ENCODE measurements around the gene DSE.

The DSE gene

DNA sequence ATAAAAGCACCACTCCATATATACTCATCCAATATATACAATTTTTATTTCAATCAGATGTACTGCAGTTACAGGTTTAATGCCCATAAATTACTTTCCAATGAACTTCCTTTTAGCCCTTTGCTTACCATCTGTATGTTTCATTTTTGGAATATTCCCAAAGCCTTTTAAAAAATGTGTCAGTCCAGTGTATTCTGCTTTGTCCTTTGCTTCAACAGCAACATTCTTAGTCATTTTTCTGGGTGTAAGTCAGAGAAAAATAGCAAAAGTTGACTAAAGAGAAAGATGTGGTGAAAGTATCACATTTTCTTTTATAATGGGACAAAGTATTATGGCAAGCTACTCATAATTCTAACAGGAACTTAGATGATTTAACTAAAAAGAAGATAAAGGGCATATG, 15.2 kb downstream of the DSE start:
- in situ Hi-C loops (cut with MboI; ENCODE audit: low sequenced_read_pairs) = no loop called here

DNA sequence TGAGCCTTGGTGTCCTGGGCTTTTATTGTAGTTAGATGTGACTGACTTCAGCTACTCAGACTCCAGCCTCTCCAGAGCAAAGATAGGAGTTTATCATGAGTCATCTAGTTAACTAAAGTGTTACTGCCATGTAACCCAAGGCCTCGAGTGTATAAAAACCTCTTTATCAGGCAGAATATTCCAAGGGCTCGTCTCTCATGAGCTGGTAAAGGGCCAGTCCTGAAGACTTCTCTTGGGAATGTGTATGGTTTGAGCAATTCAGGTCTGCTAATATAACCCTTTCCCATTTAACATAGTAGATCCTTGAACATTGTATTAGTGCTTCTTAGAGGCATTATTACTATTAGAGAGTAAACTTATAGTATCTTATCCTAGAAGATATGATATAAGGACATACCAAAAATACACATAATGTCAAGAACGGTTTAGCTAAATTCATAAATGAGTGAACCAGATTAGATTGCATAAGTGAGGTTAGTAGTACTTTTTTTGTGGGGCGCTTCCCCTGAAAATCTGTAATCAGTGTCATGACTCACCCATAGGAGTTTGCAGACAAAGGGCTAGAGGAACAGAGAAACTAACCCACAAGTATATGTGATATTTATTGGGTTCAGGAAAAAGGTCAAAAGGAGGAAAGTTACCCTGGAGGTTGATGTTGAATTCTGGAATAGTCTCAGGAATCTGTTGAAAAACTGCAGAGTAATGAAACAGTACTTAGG, 16.0 kb downstream of the DSE start:
- in situ Hi-C loops (cut with MboI; ENCODE audit: low sequenced_read_pairs) = no loop called here

DNA sequence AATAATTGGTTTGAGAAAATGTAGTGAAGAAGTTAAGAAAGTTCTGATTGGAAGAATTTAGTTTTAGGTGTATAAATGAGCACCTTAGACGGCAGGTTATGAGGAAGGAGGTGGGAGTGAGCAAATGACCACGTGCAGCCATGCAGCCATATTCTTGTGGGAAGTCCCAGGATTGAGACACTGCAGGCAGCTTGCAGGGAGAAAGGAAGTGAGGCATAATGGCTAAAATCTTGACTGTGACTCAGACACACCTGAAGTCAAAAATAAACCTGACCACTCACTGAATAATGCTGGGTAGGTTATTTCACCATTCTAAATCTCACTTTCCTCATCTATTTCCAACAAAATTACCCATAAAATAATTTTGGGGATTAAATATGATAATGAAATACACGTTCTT, 16.6 kb downstream of the DSE start:
- in situ Hi-C loops (cut with MboI; ENCODE audit: low sequenced_read_pairs) = no loop called here

DNA sequence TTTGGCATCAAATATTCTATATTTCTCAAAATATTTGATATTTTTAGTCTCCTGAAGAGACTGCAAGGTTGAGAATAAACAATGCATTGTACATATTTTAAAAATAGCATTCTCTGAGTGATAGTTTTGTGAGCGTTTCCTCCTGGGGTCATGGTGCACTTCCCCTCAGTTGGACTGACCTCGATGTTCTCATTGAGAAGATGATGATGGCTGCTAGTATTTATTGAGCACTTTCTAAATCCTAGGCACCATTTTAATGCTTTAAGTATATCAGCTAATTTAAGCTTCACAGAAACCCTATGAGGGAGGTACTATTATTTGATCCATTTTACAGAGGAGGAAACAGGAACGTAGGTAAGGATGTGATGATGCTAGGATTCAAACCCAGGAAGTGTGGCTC, 18.2 kb downstream of the DSE start:
- in situ Hi-C loops (cut with MboI; ENCODE audit: low sequenced_read_pairs) = no loop called here

DNA sequence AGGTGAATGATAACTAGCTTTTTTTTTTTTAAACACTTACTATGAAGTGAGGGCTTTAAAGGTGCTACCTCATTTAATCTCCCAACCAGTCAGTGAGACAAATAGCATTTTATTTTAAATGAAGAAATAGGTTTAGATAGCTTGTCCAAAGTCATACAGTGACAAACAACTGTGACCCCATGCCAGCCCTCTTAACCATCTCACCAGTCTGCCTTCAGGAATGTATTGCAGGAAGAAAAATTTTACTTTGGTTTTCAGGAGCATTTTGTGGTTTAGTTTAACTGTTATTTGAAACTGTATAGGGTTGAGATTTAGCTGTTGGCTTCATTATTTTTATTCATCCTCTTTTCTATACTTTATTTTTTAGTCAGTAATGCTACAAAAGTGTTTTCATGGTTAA, 18.6 kb downstream of the DSE start:
- in situ Hi-C loops (cut with MboI; ENCODE audit: low sequenced_read_pairs) = no loop called here

DNA sequence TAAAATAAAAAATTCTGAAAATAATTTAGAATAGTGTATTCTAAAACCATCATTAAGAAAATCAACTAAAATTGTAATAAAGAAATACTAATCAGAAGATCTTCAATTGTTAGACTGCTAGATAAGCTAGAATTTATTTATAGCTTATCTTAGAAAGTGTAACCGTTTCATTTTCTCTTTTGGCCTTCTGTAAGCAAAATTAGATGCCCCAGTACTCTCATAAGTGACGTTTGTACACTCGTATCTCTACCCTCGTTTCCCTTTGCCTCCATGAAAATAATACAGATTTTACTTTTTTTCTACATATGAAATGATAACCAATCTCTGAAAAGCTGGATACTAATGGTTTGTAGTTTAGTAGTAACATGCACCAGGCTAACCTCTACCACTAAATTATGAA, 19.8 kb downstream of the DSE start:
- in situ Hi-C loops (cut with MboI; ENCODE audit: low sequenced_read_pairs) = no loop called here

DNA sequence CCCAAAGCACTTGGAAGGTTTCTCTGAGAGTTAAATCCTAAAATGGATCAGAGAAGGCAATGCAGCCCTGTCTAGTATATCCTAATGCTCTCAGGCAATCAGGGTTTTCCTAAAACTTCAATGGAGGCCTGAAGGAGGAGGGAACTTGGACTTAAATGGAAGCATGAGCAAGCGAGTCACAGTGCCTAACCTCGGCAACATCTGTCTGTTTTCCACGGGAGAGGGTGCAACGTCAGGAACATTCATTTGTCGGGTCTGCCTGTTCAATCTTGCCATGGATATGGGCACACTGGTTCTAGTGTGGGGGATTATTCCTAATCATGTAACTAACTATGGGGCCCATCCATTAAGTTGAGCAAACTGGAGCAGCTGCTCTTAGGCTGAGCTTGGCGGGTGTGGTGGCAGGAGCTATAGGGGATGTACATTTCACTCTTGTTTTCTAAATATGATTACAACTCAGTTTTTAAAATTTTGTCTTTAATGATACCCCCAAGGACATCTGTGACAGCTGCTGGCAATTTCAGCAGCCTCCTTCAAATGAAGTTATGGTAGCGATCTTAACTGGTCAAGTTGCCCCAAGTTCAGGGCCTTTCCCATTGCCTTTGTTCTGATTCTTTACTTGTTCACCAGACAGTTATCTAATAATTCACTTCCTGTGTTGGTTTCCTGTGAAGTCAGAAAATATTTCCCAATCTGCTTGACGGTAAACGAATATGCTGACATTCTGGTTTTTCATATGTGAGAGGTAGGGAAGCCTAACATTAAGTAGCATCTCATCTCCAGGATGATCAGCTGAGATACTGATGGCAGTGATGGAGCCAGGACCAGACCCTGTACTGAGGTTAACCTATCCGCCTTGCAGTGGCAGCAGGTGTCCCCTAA, 21.6 kb downstream of the DSE start:
- in situ Hi-C loops (cut with MboI; ENCODE audit: low sequenced_read_pairs) = no loop called here

DNA sequence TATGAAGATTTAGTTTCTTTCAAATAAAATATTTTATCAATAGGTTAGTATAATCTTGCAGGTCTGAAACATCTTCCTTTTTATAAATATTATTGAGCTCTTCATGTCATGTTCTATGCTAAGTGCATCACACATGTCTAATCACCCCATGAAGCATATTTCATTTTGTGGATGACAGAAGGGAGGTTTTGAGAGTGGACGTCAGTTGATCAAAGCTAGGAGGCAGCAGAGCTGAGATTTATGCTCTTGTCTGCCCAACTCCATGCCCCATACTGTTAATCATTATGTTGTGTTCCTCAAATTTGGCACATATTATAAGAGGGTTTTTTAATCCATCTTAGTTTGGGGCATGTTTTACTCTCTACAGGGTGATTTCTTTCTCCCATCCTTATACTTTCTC, 22.7 kb downstream of the DSE start:
- in situ Hi-C loops (cut with MboI; ENCODE audit: low sequenced_read_pairs) = no loop called here

DNA sequence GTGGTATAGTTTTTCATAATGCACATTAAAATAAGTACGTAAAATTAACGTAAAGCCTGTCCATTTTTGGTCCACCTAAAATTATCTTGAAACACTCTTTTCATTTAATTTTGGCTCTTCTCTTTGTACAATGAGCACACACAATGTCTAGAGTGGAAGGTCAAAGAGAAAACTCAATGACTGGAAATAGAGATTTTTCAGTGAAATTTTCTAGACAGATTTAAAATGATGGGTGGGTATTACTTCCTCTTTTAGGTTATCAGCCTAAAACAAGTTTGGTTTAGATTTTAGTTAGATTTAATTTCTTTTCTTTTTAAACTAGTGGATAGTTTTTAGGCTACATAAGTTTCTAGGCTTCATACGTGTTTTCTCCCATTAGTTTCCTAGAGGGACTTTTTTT, 24.9 kb downstream of the DSE start:
- in situ Hi-C loops (cut with MboI; ENCODE audit: low sequenced_read_pairs) = no loop called here

DNA sequence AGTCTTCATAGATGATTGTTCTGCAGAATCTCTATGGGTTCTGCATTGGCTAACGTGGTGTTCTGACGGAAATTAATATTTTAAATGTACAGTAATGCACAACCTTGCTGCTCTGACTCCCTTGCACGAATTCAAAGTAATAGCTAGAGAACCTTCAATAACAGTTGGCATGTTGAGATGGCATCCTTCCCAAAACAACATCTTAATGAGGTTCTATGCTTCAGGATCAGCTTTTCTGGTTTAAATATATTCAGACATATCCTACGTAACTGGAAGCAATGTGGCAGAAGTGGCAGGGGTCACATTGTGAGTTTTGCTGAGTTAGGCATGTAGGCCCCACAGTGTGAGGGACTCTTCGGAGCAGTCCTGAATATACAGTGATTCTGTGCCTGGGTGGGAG, 25.7 kb downstream of the DSE start:
- in situ Hi-C loops (cut with MboI; ENCODE audit: low sequenced_read_pairs) = no loop called here

DNA sequence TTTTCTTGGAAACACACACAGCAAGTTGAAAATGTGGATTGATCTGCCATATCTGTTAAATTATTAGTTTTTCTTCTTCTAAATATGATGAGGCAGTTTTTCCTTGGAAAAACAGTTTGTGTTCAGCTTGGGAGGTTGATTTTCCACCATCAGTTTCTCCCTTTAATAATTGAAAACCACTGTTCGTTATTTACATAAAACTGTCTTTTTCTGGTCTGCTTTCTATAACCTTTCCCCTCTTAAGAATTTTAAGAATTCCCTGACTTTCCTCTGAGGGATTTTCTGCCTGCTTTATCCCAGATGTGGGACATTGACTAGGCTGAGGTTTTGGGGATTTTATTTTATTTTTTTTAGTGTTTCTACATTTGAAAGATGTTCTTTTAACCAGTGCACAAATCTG, 27.2 kb downstream of the DSE start:
- in situ Hi-C loops (cut with MboI; ENCODE audit: low sequenced_read_pairs) = no loop called here

DNA sequence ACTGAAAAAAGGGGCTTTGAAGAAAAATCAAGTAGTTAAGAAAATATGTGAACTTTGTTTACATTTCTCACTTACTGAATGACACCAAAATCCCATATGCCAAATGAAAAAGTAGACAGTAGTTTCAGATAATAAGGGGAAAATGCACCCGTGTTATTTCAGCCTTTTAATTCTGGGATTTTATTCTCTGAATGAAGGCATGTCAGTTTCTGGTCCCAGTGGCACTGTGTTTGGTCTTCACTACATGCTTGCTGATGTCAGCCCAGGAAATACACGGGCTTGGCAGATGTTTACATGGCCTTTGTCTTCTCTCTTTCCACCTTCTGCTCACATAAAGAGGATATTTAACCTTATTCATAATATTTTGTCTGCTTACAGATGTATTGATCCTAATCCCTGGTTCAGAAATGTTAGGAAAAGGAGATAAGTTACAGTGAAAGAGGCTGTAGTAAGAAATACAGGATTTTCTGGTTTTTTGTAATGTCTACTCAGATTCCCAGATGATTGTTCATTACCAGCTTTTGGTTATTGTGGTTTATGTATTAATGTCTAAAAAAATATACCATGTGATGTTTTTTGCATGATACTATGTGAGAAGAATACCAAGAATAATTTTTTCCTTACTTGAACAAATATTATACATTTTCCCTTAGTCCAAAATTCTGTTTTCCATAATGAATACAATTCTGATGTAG, 27.7 kb downstream of the DSE start:
- in situ Hi-C loops (cut with MboI; ENCODE audit: low sequenced_read_pairs) = no loop called here

DNA sequence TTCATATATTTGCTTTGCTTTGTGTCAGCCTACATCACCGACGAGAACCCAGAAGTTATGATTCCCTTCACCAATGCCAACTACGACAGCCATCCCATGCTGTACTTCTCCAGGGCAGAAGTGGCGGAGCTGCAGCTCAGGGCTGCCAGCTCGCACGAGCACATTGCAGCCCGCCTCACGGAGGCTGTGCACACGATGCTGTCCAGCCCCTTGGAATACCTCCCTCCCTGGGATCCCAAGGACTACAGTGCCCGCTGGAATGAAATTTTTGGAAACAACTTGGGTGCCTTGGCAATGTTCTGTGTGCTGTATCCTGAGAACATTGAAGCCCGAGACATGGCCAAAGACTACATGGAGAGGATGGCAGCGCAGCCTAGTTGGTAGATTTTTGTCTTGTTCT, 28.5 kb downstream of the DSE start:
- in situ Hi-C loops (cut with MboI; ENCODE audit: low sequenced_read_pairs) = no loop called here

DNA sequence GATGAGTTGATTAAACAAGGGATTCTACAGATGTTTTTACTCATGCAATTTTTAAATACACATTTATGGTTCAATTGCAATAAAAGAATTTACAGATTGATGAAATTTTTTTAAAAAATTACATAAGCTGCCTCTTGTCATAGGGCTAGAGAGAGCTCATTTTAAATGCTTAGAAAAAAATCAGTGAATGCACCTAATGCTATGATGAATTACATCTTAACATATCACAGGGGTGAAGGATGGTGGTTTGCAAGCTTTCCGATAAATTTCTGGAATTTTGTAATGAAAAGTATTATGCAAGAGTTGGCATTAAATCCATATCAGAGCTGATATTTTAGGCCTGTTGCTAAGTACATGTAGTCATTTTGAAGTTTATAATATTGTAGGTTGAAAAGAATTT, 29.6 kb downstream of the DSE start:
- in situ Hi-C loops (cut with MboI; ENCODE audit: low sequenced_read_pairs) = no loop called here

DNA sequence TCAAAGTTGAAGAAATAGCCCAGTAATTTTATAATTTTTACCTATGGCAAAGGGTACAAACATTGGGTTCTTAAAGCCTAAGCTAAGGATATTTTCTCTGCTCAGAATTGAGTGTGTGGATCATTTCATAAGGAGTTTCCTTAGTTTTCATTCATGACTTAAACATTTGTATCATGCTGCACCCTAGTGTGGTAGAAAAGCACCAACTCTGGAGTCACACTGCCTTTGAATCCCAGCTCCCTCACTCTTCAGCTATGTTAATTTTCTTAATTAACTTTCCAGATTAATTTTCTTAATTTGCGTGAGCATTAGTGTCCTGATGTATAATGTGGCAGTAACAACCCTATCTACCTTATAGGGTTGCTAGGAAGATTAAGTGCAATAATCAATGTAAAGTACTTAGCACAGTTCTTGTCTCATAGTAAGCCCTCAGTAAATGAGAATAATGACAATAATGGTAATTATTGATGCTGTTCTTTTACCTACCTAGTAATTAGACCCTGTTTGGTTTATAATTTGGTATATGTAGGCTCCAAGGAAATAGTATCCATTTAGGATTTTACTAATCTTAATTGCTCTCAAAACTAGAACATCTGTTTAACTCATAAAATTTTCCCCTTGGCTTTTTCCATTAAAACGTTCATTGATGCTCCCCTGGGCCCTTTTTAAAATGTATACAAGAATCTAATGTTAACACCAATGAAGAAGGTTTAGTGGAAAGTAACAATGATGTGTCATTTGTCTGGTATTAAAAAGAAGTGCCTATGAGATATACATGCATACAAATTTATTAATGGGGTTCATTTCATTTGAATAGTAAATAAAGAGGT, 31.6 kb downstream of the DSE start:
- in situ Hi-C loops (cut with MboI; ENCODE audit: low sequenced_read_pairs) = no loop called here

DNA sequence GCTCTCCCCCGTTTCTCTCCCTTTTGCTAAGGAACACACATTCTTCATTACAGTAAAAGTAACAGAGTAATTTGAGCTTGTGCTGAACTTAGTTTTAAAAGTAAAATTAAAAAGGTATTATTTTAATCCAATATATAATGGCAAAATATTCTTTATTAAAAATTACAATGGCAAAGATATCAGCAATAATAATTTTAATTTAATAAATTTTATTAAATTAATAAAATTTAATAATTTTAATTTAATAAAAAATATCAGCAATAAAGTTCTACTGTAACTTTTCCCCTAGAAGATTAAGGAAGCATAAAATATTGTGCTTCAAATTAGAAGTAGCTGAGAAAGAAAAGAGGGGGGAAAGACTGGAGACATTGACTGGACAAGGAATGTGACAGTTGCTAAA, 32.5 kb downstream of the DSE start:
- in situ Hi-C loops (cut with MboI; ENCODE audit: low sequenced_read_pairs) = no loop called here

DNA sequence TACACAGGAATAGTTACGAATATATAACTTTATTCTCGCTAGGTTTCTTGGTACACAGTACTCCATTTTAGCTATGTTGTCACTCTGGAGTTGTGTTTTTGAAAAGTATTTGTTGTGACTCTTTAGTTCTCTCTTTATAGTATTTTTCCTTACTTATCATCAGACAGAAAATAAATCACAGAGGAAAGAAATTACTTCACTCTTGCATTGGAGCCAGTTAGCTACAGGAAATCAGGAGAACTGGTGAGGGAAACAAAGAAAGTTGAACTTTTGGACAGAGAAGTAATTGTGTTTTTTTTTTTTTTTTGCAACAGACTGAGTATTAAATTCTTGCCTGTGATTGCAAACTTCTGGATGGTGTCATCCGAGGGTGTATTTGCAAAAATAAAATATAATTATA, 33.9 kb downstream of the DSE start:
- in situ Hi-C loops (cut with MboI; ENCODE audit: low sequenced_read_pairs) = no loop called here

DNA sequence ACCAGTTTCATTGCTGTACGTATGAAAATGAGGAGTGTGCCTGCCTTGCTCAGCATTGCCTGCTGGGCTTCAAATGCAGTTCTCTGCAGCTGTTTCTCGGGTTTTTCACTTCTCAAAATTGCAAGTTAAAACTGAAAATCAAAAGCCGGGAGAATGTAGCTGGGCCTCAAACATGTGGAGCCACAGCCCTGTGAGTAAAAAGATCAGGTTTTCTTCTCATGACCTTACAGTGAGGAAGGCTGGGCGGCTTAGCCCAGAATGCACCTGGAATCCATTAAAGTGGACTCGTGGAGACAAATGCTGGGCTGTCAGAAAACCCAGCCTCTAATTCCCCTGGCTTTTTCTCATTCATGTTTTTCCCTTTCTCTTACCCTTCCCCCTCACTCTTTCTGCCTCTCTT, 34.4 kb downstream of the DSE start:
- in situ Hi-C loops (cut with MboI; ENCODE audit: low sequenced_read_pairs) = no loop called here

DNA sequence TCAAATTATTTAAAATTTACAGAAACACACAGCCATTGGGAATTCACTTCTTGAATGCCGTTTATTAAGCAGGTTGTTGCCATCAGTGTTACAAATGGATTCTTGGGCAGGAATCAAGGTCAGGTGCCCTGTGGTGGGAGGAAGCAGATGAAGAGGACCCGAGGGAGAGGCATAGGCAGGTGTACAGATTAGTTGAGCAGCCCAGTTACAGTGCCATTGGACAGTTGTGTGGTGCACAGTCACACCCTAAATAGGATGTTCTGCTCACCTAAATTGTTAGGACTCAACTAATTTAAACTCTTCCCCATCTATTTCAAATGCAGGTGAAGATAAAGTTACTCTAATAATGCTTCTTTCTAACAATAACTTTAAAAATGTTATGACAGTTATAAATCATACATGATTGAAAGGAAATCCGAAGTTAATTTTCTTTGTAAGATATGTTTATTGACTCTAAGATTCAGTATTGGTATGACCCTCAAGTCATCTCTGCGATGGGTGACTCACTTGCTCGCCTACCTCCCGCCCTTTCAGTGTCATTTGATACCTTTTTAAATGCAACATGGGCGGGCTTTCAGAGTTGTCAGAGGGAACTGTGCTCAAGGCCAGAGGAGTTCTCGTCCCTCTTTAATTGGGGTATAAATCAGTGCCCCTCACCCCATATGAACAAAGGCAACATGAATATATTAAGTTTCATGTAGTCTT, 35.1 kb downstream of the DSE start:
- in situ Hi-C loops (cut with MboI; ENCODE audit: low sequenced_read_pairs) = no loop called here

DNA sequence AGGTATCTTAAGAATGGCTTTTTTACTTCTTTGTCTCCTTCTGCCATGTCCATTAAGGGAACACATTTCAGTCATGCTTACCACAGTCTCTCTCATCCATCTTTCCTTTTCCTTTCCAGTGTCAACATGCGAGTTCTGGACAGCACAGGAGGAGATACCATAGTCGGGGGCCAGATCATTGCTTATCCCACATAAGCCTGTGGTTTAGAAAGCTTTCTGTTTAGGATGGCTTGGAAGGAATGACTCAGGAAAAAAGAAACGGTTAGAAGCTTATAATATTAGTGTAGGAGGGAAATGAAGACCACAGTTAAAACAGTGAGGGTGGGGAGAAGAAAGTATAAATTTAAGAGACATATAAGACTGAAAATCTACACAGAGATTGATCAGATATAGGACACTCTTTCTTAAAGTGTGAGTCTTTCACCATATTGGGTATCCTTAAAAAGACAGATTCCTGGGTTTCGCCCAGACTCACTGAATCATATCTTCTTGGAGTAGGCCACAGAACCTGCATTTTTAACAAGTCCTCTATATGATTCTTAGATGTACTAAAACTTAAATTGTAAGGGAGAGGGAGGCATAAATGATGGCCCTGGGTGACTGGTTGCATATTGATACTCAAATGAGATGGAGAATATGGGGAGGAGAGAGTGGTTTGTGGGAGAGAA, 36.1 kb downstream of the DSE start:
- in situ Hi-C loops (cut with MboI; ENCODE audit: low sequenced_read_pairs) = no loop called here
